ENCODE measurements around the gene RHOH. TPM values are rescaled to one million over a fixed set of nuclear protein-coding genes. Genes with fewer than 3 reads are reported as not detected.

RHOH gene
- total RNA-seq, 1 donor from 2014 or later, result 1.0 TPM

DNA sequence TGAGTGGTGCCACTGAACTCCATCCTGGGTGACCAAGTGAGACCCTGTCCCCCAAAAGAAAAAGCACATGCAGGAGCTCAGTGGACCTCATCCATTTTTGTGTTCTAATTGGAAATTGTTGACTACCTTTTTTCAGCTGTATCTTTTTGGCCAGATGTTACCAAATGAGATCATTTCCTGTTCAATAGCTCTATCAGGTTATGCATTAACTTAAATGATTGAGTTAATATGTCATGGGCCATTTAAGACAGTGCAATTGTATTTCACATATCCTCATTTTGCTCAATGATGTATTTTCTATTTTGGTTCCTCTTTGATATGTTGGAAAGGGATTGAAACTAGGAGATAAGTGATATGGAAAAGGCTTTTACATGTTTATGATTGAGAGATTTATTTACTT, 26.2 kb upstream of the RHOH start:
- Histone ChIP-seq H3K4me1 (ENCODE audit: control insufficient read depth in 3 of 3, insufficient read depth in 3 of 3, low read length in 3 of 3) (no peaks in the 10 kb centered on the region), H3K9ac (ENCODE audit: low read depth in 1 of 3, low read length in 3 of 3) (no peak overlapping the region)

GRCh38 chr4:40173470-40173875, 23.4 kb upstream of the RHOH start:
- no peak overlapping the region for H3K4me3 ChIP-seq (ENCODE audit: low read length in 3 of 3)
- H3K4me1 ChIP-seq (ENCODE audit: control insufficient read depth in 3 of 3, insufficient read depth in 3 of 3, low read length in 3 of 3), result no peaks in the 10 kb centered on the region
- no peak overlapping the region for H3K27ac ChIP-seq (ENCODE audit: low read depth, low read length)
- peaks cover 0 to 7% (median 4%) of the 10 kb centered on the region in 3 donors for H3K27me3 ChIP-seq (ENCODE audit: control insufficient read depth in 3 of 3, insufficient read depth in 3 of 3, low read length in 3 of 3)
- H3K36me3 ChIP-seq (ENCODE audit: control insufficient read depth in 3 of 3, insufficient read depth in 3 of 3, low read length in 3 of 3), result no peaks in the 10 kb centered on the region
- H3K9ac ChIP-seq (ENCODE audit: low read depth in 1 of 3, low read length in 3 of 3), result no peak overlapping the region
- no peaks in the 10 kb centered on the region for H3K9me3 ChIP-seq (ENCODE audit: control insufficient read depth in 3 of 3, low read length in 3 of 3)

More for the DNA sequence above, 26.2 kb upstream of the RHOH start:
- Histone ChIP-seq H3K27ac (ENCODE audit: low read depth, low read length) (no peak overlapping the region), H3K27me3 (ENCODE audit: control insufficient read depth in 3 of 3, insufficient read depth in 3 of 3, low read length in 3 of 3) (no peaks in the 10 kb centered on the region), H3K36me3 (ENCODE audit: control insufficient read depth in 3 of 3, insufficient read depth in 3 of 3, low read length in 3 of 3) (no peaks in the 10 kb centered on the region), H3K9me3 (ENCODE audit: control insufficient read depth in 3 of 3, low read length in 3 of 3) (peaks cover 0 to 7% (median 2%) of the 10 kb centered on the region in 3 donors), H3K4me3 (ENCODE audit: low read length in 3 of 3) (no peak overlapping the region)

GRCh38 chr4:40176602-40177001, 20.2 kb upstream of the RHOH start:
- no peaks in the 10 kb centered on the region for H3K36me3 ChIP-seq (ENCODE audit: control insufficient read depth in 3 of 3, insufficient read depth in 3 of 3, low read length in 3 of 3)
- peaks cover 0 to 8% (median 5%) of the 10 kb centered on the region in 3 donors for H3K27me3 ChIP-seq (ENCODE audit: control insufficient read depth in 3 of 3, insufficient read depth in 3 of 3, low read length in 3 of 3)
- no peaks in the 10 kb centered on the region for H3K9me3 ChIP-seq (ENCODE audit: control insufficient read depth in 3 of 3, low read length in 3 of 3)
- no peak overlapping the region for H3K4me3 ChIP-seq (ENCODE audit: low read length in 3 of 3)
- H3K4me1 ChIP-seq (ENCODE audit: control insufficient read depth in 3 of 3, insufficient read depth in 3 of 3, low read length in 3 of 3), result no peaks in the 10 kb centered on the region
- no peak overlapping the region for H3K27ac ChIP-seq (ENCODE audit: low read depth, low read length)
- H3K9ac ChIP-seq (ENCODE audit: low read depth in 1 of 3, low read length in 3 of 3), result no peak overlapping the region

GRCh38 chr4:40177591-40177990, 19.2 kb upstream of the RHOH start:
- no peak overlapping the region for H3K9ac ChIP-seq (ENCODE audit: low read depth in 1 of 3, low read length in 3 of 3)
- no peaks in the 10 kb centered on the region for H3K9me3 ChIP-seq (ENCODE audit: control insufficient read depth in 3 of 3, low read length in 3 of 3)
- no peak overlapping the region for H3K27ac ChIP-seq (ENCODE audit: low read depth, low read length)
- no peaks in the 10 kb centered on the region for H3K4me1 ChIP-seq (ENCODE audit: control insufficient read depth in 3 of 3, insufficient read depth in 3 of 3, low read length in 3 of 3)
- H3K36me3 ChIP-seq (ENCODE audit: control insufficient read depth in 3 of 3, insufficient read depth in 3 of 3, low read length in 3 of 3), result no peaks in the 10 kb centered on the region
- H3K27me3 ChIP-seq (ENCODE audit: control insufficient read depth in 3 of 3, insufficient read depth in 3 of 3, low read length in 3 of 3), result peaks cover 0 to 8% (median 5%) of the 10 kb centered on the region in 3 donors
- no peak overlapping the region for H3K4me3 ChIP-seq (ENCODE audit: low read length in 3 of 3)

DNA sequence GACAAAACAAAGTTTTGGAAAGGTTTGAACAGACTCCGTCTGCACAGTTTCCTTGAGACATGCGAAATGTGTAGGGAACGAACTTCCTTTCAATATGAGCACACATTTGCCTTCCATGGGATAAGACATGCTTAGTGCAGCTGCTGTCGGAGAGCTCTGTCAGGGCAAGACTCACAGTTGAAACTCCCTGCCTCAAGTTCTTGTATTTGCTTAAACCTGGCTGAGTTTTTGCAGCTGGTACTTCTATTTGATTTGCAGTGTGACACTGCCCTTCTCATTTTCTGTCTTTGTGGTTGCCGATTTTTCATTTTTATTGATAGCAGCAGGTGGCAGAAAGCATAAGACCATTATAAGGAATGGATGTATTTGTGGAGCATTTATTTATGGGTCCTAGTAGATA, 18.2 kb upstream of the RHOH start:
- H3K27ac ChIP-seq (ENCODE audit: low read depth, low read length), result no peak overlapping the region
- peaks cover 0 to 8% (median 5%) of the 10 kb centered on the region in 3 donors for H3K27me3 ChIP-seq (ENCODE audit: control insufficient read depth in 3 of 3, insufficient read depth in 3 of 3, low read length in 3 of 3)
- no peak overlapping the region for H3K9ac ChIP-seq (ENCODE audit: low read depth in 1 of 3, low read length in 3 of 3)
- H3K4me3 ChIP-seq (ENCODE audit: low read length in 3 of 3), result no peak overlapping the region
- no peaks in the 10 kb centered on the region for H3K9me3 ChIP-seq (ENCODE audit: control insufficient read depth in 3 of 3, low read length in 3 of 3)
- no peaks in the 10 kb centered on the region for H3K4me1 ChIP-seq (ENCODE audit: control insufficient read depth in 3 of 3, insufficient read depth in 3 of 3, low read length in 3 of 3)
- H3K36me3 ChIP-seq (ENCODE audit: control insufficient read depth in 3 of 3, insufficient read depth in 3 of 3, low read length in 3 of 3), result no peaks in the 10 kb centered on the region

DNA sequence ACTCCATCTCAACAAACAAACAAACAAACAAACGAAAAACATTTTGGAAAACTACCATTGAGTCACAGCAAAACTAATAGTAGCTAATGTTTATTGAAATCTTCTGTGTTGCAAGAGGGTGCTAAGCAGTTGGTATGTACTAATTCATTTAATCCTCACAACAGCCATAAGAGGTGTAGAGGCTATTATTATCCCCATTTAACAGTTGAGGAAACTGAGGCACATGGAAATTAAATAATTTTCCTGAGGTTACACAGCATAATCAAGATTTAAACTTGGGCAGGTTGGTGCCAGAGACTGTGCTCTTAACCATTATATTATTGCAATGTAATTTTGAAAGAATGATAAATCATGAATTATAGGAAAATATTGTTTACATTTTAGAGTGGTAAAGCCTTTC, 17.5 kb upstream of the RHOH start:
- Histone ChIP-seq H3K27me3 (ENCODE audit: control insufficient read depth in 3 of 3, insufficient read depth in 3 of 3, low read length in 3 of 3) (peaks cover 0 to 8% (median 5%) of the 10 kb centered on the region in 3 donors), H3K9me3 (ENCODE audit: control insufficient read depth in 3 of 3, low read length in 3 of 3) (no peaks in the 10 kb centered on the region), H3K4me3 (ENCODE audit: low read length in 3 of 3) (no peak overlapping the region), H3K36me3 (ENCODE audit: control insufficient read depth in 3 of 3, insufficient read depth in 3 of 3, low read length in 3 of 3) (no peaks in the 10 kb centered on the region), H3K27ac (ENCODE audit: low read depth, low read length) (no peak overlapping the region), H3K4me1 (ENCODE audit: control insufficient read depth in 3 of 3, insufficient read depth in 3 of 3, low read length in 3 of 3) (no peaks in the 10 kb centered on the region), H3K9ac (ENCODE audit: low read depth in 1 of 3, low read length in 3 of 3) (no peak overlapping the region)

DNA sequence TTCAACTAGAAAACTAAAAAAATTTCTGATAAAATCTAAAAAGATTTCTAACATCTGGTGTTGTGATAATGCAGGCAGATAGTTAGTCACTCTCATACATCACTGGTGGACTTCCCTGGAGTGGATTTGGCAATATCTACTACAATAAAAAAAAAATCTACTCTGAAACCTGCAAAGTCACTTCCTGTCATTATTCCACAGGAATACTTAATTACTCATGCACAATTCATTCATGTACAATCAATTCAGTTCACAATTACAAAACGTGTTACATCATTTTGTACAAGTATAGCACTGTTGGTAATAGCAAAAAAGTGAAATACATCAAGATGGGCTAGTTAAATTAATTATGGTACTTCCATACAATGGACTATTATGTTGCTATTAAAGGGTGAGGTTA, 16.5 kb upstream of the RHOH start:
- Histone ChIP-seq H3K27me3 (ENCODE audit: control insufficient read depth in 3 of 3, insufficient read depth in 3 of 3, low read length in 3 of 3) (peaks cover 0 to 8% (median 5%) of the 10 kb centered on the region in 3 donors), H3K27ac (ENCODE audit: low read depth, low read length) (no peak overlapping the region), H3K4me3 (ENCODE audit: low read length in 3 of 3) (no peak overlapping the region), H3K4me1 (ENCODE audit: control insufficient read depth in 3 of 3, insufficient read depth in 3 of 3, low read length in 3 of 3) (no peaks in the 10 kb centered on the region), H3K9me3 (ENCODE audit: control insufficient read depth in 3 of 3, low read length in 3 of 3) (no peaks in the 10 kb centered on the region), H3K9ac (ENCODE audit: low read depth in 1 of 3, low read length in 3 of 3) (no peak overlapping the region), H3K36me3 (ENCODE audit: control insufficient read depth in 3 of 3, insufficient read depth in 3 of 3, low read length in 3 of 3) (no peaks in the 10 kb centered on the region)

GRCh38 chr4:40182001-40182400, 14.8 kb upstream of the RHOH start:
- no peak overlapping the region for H3K9ac ChIP-seq (ENCODE audit: low read depth in 1 of 3, low read length in 3 of 3)
- no peaks in the 10 kb centered on the region for H3K36me3 ChIP-seq (ENCODE audit: control insufficient read depth in 3 of 3, insufficient read depth in 3 of 3, low read length in 3 of 3)
- no peaks in the 10 kb centered on the region for H3K4me1 ChIP-seq (ENCODE audit: control insufficient read depth in 3 of 3, insufficient read depth in 3 of 3, low read length in 3 of 3)
- no peaks in the 10 kb centered on the region for H3K9me3 ChIP-seq (ENCODE audit: control insufficient read depth in 3 of 3, low read length in 3 of 3)
- H3K27me3 ChIP-seq (ENCODE audit: control insufficient read depth in 3 of 3, insufficient read depth in 3 of 3, low read length in 3 of 3), result peaks cover 0 to 3% (median 3%) of the 10 kb centered on the region in 3 donors
- H3K4me3 ChIP-seq (ENCODE audit: low read length in 3 of 3), result no peak overlapping the region
- H3K27ac ChIP-seq (ENCODE audit: low read depth, low read length), result no peak overlapping the region

- Histone ChIP-seq H3K4me1 (ENCODE audit: control insufficient read depth in 3 of 3, insufficient read depth in 3 of 3, low read length in 3 of 3) (no peaks in the 10 kb centered on the region), H3K9me3 (ENCODE audit: control insufficient read depth in 3 of 3, low read length in 3 of 3) (no peaks in the 10 kb centered on the region), H3K36me3 (ENCODE audit: control insufficient read depth in 3 of 3, insufficient read depth in 3 of 3, low read length in 3 of 3) (no peaks in the 10 kb centered on the region), H3K27ac (ENCODE audit: low read depth, low read length) (no peak overlapping the region), H3K9ac (ENCODE audit: low read depth in 1 of 3, low read length in 3 of 3) (no peak overlapping the region), H3K27me3 (ENCODE audit: control insufficient read depth in 3 of 3, insufficient read depth in 3 of 3, low read length in 3 of 3) (peaks cover 0 to 3% (median 3%) of the 10 kb centered on the region in 3 donors), H3K4me3 (ENCODE audit: low read length in 3 of 3) (no peak overlapping the region)
These were observed 13.9 kb upstream of the RHOH start for GRCh38 chr4:40182954-40183353.

DNA sequence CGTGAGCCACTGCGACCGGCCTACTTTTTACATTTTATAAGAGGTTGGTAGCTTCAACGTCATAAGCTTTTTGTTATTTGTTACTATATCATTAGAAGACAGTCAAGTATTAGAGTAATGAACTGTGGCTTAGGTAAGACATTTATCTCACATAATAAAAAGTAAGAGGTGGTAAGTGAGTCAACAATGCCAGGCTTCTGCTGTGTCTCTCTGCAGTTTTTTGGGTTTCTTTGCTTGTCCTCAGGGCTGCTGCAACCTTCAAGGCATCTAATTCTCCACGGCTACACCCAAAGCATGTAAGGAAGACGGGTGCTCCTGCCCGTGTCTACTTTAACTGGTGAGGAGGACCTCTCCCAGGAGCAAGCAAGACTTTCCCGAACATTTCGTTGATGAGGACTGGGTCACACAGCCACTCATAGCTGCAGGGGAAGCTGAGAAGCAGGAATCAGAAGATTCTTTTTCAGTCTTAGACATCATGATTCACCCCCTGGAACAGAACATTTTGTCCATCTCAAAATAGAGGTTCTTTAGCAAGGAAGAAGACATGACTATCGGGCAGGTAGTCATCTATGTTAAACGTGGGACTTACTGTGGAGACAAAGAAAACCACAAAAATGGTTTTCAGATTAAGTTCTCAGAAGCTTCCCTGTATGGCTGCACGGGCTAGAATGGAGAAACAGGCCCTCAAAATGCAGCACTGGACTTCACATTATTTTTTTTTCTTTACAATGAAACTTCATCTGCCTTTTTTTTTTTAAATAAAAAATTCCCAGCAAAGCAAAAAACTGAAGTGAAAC, 13.0 kb upstream of the RHOH start:
- Histone ChIP-seq H3K4me3 (ENCODE audit: low read length in 3 of 3) (no peak overlapping the region), H3K36me3 (ENCODE audit: control insufficient read depth in 3 of 3, insufficient read depth in 3 of 3, low read length in 3 of 3) (no peaks in the 10 kb centered on the region), H3K27ac (ENCODE audit: low read depth, low read length) (no peak overlapping the region), H3K27me3 (ENCODE audit: control insufficient read depth in 3 of 3, insufficient read depth in 3 of 3, low read length in 3 of 3) (no peaks in the 10 kb centered on the region), H3K9me3 (ENCODE audit: control insufficient read depth in 3 of 3, low read length in 3 of 3) (no peaks in the 10 kb centered on the region), H3K4me1 (ENCODE audit: control insufficient read depth in 3 of 3, insufficient read depth in 3 of 3, low read length in 3 of 3) (no peaks in the 10 kb centered on the region), H3K9ac (ENCODE audit: low read depth in 1 of 3, low read length in 3 of 3) (no peak overlapping the region)

Measured in skeletal muscle tissue (tissue), 4 donors.